GM12878 (cell line): ENCODE results near the gene PIK3R5. TPM values are rescaled to one million over a fixed set of nuclear protein-coding genes. Genes with fewer than 3 reads are reported as not detected.

Experiments used
- IKZF1 ChIP-seq: fragments of 450-650 bp; conservative IDR thresholded peaks from 2 replicates; pipeline ENCODE4 v1.6.1; 2017; ENCODE audit warnings: antibody characterized with exemption, mild to moderate bottlenecking
- KLF5 ChIP-seq: fragments of 450-650 bp; IDR thresholded peaks from 2 replicates; pipeline ENCODE4 v1.6.1; 2014; ENCODE audit warnings: mild to moderate bottlenecking; ENCODE audit not compliant: partially characterized antibody
- MTA2 ChIP-seq: fragments of 450-650 bp; IDR thresholded peaks from 2 replicates; pipeline ENCODE4 v1.6.1; 2016; ENCODE audit warnings: low read depth, mild to moderate bottlenecking, moderate library complexity
- RB1 ChIP-seq: fragments of 450-650 bp; formaldehyde crosslinking; IDR thresholded peaks from 2 replicates; pipeline ENCODE4 v1.6.1; 2017; ENCODE audit warnings: mild to moderate bottlenecking, borderline replicate concordance
- RELA ChIP-seq: fragments of 450-650 bp; IDR thresholded peaks from 2 replicates; pipeline ENCODE4 v1.8.0; 2014; ENCODE audit warnings: borderline replicate concordance; ENCODE audit not compliant: partially characterized antibody
- SIX5 ChIP-seq: IDR thresholded peaks from 2 replicates; pipeline ENCODE4 v1.6.1; 2011; ENCODE audit warnings: mild to moderate bottlenecking, low read depth, low read length, moderate library complexity; ENCODE audit not compliant: severe bottlenecking
- YBX1 ChIP-seq: fragments of 450-650 bp; IDR thresholded peaks from 2 replicates; pipeline ENCODE4 v1.6.1; 2016; ENCODE audit warnings: antibody characterized with exemption
- polyA plus RNA-seq, 11 experiments: library from polyadenylated mRNA; depleted of rRNA in 4 of 11; unstranded in 6 of 11; stranded (reverse) in 5 of 11; fragments of >200 nt; fragmentation: Nextera tagmentation in 4 of 11; fragmentation: Illumina TruSeq in 1 of 11; extraction: Ambion mirVana in 4 of 11; extraction: Trizol in 1 of 11; gene quantifications; 1 replicate in 1 of 11; 2 replicates in 10 of 11; pipeline versions ENCODE4 v1.2.1 to v1.2.3, GENCODE V29; 2011 to 2016; ENCODE audit warnings: inconsistent platforms in 2 of 11, missing spikeins in 2 of 11, low read depth in 1 of 11
- total RNA-seq, 4 experiments: library from RNA; depleted of rRNA in 3 of 4; stranded (reverse); fragments of >200 nt in 3 of 4; fragmentation: Illumina TruSeq in 1 of 4; extraction: Trizol in 1 of 4; gene quantifications; 2 replicates each; pipeline versions ENCODE4 v1.2.1 to v1.2.3, GENCODE V29; 2013 to 2021
- TF ChIP-seq, protein P1 (sequence below): fragments of 150-350 bp; IDR thresholded peaks from 2 replicates; pipeline ENCODE4 v1.6.1; 2014; ENCODE audit warnings: mild to moderate bottlenecking, low read depth, low read length
- TF ChIP-seq, protein P2 (sequence below): fragments of 450-650 bp; IDR thresholded peaks from 2 replicates; pipeline ENCODE4 v1.6.1; 2017; ENCODE audit warnings: mild to moderate bottlenecking, moderate library complexity
- TF ChIP-seq, protein P3 (sequence below): fragments of 450-650 bp; IDR thresholded peaks from 2 replicates; pipeline ENCODE4 v1.6.1; 2016; ENCODE audit warnings: mild to moderate bottlenecking
- TF ChIP-seq, protein P4 (sequence below): IDR thresholded peaks from 2 replicates; pipeline ENCODE4 v1.6.1; 2012; ENCODE audit warnings: improper control_type of control experiment, low read depth, low read length; ENCODE audit not compliant: insufficient replicate concordance
- TF ChIP-seq, protein P5 (sequence below): fragments of 450-650 bp; formaldehyde crosslinking; IDR thresholded peaks from 2 replicates; pipeline ENCODE4 v1.4.0; 2022; ENCODE audit warnings: mild to moderate bottlenecking, moderate library complexity

Gene PIK3R5
- total and polyA plus RNA-seq, 10 of the 15 experiments (the other 5 are each of a cell fraction or from before 2014, with no cell fraction given): 9.5 to 50.8 (median 35.5) TPM

DNA sequence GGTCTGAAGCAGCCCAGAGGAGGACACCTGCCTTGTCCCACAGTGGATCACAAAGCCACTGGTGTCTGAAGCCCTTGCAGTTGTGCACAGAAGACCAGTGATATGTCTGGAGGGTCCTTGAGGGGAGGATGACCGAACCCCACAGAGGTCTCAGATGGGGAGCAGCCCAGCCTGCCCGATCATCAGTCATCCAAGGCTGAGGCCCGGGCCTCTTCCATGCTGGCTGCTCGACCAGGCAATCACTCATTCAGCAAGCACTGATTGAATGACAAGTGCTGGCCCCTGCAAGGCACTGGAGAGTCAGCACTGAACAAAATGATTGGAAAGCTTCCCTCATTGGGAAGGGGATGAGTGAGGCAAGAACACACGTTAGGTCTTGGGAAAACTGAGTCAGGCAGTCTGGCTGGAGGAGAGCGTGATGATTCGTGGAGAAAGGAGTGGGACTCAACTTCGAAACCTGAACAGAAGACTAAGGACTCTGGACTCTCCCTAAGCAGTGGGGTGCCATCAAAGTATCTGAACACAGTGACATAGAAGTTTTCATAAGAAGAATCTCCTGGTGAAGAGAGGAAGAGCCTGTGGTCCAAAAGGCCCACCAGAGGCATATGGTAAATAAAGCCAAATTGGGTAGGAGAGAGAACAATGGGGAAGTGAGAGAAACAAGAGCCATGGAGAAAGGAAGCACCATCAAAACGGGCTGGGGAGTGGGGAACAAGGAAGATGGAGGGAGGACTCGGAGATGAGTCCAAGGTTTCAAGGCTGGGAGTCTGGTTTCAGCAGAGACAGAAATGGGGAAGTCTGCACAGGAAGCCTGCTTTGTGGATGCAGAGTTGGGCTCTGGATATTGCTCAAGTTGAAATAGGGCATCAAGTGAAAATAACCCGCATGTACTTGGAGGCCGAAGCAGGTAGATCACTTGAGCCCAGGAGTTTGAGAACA is 10.2 kb downstream of the PIK3R5 start (continued):
- TF ChIP-seq, protein P1, sequence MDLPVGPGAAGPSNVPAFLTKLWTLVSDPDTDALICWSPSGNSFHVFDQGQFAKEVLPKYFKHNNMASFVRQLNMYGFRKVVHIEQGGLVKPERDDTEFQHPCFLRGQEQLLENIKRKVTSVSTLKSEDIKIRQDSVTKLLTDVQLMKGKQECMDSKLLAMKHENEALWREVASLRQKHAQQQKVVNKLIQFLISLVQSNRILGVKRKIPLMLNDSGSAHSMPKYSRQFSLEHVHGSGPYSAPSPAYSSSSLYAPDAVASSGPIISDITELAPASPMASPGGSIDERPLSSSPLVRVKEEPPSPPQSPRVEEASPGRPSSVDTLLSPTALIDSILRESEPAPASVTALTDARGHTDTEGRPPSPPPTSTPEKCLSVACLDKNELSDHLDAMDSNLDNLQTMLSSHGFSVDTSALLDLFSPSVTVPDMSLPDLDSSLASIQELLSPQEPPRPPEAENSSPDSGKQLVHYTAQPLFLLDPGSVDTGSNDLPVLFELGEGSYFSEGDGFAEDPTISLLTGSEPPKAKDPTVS: no peak
- TF ChIP-seq, protein P2, sequence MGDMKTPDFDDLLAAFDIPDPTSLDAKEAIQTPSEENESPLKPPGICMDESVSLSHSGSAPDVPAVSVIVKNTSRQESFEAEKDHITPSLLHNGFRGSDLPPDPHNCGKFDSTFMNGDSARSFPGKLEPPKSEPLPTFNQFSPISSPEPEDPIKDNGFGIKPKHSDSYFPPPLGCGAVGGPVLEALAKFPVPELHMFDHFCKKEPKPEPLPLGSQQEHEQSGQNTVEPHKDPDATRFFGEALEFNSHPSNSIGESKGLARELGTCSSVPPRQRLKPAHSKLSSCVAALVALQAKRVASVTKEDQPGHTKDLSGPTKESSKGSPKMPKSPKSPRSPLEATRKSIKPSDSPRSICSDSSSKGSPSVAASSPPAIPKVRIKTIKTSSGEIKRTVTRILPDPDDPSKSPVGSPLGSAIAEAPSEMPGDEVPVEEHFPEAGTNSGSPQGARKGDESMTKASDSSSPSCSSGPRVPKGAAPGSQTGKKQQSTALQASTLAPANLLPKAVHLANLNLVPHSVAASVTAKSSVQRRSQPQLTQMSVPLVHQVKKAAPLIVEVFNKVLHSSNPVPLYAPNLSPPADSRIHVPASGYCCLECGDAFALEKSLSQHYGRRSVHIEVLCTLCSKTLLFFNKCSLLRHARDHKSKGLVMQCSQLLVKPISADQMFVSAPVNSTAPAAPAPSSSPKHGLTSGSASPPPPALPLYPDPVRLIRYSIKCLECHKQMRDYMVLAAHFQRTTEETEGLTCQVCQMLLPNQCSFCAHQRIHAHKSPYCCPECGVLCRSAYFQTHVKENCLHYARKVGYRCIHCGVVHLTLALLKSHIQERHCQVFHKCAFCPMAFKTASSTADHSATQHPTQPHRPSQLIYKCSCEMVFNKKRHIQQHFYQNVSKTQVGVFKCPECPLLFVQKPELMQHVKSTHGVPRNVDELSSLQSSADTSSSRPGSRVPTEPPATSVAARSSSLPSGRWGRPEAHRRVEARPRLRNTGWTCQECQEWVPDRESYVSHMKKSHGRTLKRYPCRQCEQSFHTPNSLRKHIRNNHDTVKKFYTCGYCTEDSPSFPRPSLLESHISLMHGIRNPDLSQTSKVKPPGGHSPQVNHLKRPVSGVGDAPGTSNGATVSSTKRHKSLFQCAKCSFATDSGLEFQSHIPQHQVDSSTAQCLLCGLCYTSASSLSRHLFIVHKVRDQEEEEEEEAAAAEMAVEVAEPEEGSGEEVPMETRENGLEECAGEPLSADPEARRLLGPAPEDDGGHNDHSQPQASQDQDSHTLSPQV: no peak
- TF ChIP-seq IKZF1 (peak; percentile 52), RB1 (no peak), KLF5 (no peak), SIX5 (no peak), MTA2 (no peak), YBX1 (no peak), RELA (no peak)
- TF ChIP-seq, protein P3, sequence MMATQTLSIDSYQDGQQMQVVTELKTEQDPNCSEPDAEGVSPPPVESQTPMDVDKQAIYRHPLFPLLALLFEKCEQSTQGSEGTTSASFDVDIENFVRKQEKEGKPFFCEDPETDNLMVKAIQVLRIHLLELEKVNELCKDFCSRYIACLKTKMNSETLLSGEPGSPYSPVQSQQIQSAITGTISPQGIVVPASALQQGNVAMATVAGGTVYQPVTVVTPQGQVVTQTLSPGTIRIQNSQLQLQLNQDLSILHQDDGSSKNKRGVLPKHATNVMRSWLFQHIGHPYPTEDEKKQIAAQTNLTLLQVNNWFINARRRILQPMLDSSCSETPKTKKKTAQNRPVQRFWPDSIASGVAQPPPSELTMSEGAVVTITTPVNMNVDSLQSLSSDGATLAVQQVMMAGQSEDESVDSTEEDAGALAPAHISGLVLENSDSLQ: no peak
- TF ChIP-seq, protein P4, sequence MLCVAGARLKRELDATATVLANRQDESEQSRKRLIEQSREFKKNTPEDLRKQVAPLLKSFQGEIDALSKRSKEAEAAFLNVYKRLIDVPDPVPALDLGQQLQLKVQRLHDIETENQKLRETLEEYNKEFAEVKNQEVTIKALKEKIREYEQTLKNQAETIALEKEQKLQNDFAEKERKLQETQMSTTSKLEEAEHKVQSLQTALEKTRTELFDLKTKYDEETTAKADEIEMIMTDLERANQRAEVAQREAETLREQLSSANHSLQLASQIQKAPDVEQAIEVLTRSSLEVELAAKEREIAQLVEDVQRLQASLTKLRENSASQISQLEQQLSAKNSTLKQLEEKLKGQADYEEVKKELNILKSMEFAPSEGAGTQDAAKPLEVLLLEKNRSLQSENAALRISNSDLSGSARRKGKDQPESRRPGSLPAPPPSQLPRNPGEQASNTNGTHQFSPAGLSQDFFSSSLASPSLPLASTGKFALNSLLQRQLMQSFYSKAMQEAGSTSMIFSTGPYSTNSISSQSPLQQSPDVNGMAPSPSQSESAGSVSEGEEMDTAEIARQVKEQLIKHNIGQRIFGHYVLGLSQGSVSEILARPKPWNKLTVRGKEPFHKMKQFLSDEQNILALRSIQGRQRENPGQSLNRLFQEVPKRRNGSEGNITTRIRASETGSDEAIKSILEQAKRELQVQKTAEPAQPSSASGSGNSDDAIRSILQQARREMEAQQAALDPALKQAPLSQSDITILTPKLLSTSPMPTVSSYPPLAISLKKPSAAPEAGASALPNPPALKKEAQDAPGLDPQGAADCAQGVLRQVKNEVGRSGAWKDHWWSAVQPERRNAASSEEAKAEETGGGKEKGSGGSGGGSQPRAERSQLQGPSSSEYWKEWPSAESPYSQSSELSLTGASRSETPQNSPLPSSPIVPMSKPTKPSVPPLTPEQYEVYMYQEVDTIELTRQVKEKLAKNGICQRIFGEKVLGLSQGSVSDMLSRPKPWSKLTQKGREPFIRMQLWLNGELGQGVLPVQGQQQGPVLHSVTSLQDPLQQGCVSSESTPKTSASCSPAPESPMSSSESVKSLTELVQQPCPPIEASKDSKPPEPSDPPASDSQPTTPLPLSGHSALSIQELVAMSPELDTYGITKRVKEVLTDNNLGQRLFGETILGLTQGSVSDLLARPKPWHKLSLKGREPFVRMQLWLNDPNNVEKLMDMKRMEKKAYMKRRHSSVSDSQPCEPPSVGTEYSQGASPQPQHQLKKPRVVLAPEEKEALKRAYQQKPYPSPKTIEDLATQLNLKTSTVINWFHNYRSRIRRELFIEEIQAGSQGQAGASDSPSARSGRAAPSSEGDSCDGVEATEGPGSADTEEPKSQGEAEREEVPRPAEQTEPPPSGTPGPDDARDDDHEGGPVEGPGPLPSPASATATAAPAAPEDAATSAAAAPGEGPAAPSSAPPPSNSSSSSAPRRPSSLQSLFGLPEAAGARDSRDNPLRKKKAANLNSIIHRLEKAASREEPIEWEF: no peak
- TF ChIP-seq, protein P5, sequence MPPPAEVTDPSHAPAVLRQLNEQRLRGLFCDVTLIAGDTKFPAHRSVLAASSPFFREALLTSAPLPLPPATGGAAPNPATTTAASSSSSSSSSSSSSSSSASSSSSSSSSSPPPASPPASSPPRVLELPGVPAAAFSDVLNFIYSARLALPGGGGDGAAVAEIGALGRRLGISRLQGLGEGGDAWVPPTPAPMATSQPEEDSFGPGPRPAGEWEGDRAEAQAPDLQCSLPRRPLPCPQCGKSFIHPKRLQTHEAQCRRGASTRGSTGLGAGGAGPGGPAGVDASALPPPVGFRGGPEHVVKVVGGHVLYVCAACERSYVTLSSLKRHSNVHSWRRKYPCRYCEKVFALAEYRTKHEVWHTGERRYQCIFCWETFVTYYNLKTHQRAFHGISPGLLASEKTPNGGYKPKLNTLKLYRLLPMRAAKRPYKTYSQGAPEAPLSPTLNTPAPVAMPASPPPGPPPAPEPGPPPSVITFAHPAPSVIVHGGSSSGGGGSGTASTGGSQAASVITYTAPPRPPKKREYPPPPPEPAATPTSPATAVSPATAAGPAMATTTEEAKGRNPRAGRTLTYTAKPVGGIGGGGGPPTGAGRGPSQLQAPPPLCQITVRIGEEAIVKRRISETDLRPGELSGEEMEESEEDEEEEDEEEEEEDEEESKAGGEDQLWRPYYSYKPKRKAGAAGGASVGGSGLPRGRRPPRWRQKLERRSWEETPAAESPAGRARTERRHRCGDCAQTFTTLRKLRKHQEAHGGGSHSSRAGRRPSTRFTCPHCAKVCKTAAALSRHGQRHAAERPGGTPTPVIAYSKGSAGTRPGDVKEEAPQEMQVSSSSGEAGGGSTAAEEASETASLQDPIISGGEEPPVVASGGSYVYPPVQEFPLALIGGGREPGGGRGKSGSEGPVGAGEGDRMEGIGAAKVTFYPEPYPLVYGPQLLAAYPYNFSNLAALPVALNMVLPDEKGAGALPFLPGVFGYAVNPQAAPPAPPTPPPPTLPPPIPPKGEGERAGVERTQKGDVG: no peak
